HG03103 (cell line): ENCODE data around the gene ETAA1.

Experiments
- ATAC-seq: cut with Tn5 transposase; IDR thresholded peaks from one replicate; pipeline ENCODE4 v1.9.1; 2021; ENCODE audit warnings: low read depth; ENCODE audit not compliant: unreplicated experiment

Gene ETAA1

GRCh38 chr2:67397143-67397986 lies at the start of gene ETAA1:
ETAA1 (plus strand) TSS chr2:67397333; CDS start chr2:67397449, 116 bp downstream.
- ATAC-seq, result peak; percentile 100

DNA sequence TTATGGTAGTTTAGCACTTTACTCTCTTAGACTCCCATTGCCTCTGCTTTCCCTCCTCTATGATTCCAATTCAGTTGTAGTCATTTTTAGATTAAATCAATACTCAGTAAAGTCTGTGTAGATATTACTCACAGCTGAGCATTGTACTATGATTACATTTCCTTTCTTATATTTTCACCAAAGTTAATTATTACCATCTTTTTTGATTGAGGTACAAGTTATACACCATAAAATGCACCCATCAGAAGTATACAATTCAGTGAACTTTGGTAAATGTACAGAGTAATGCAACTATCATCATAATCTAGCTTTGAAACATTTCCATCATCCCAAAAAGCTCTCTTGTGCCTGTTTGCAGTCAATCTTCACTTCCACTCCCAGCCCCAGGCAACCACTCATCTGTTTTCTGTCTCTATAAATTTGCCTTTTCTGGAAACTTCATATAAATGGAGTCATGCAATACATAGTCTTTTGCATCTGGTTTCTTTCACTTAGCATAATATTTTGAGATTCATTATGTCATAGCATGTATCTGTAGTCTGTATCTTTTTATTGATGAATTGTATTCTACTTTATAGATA lies 30.2 kb upstream of the ETAA1 start:
- ATAC-seq, result no peak

- ATAC-seq, result no peak
Observed at GRCh38 chr2:67374481-67374880, 22.7 kb upstream of the ETAA1 start.

GRCh38 chr2:67374949-67375348 lies 22.2 kb upstream of the ETAA1 start:
- no peak for ATAC-seq

DNA sequence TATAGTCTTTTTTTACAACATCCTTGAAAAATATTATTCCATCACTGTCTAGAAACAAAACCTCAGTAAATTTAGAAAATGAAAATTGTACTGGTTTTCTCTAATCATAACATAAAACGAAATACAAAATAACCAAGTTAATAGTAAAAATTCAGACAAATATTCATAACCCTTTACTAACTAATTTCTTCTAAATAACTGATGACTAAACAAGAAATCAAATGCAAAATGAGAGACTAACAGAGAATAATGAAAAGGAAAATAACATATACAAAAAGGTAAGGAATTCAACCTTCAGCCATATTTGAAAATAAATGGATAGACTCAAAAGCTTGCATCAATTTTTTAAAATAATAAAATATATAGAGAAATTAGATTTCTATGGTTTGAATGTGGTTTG lies 18.6 kb upstream of the ETAA1 start:
- ATAC-seq, result no peak

- no peak for ATAC-seq
Observed at GRCh38 chr2:67379048-67379447, 18.1 kb upstream of the ETAA1 start.

DNA sequence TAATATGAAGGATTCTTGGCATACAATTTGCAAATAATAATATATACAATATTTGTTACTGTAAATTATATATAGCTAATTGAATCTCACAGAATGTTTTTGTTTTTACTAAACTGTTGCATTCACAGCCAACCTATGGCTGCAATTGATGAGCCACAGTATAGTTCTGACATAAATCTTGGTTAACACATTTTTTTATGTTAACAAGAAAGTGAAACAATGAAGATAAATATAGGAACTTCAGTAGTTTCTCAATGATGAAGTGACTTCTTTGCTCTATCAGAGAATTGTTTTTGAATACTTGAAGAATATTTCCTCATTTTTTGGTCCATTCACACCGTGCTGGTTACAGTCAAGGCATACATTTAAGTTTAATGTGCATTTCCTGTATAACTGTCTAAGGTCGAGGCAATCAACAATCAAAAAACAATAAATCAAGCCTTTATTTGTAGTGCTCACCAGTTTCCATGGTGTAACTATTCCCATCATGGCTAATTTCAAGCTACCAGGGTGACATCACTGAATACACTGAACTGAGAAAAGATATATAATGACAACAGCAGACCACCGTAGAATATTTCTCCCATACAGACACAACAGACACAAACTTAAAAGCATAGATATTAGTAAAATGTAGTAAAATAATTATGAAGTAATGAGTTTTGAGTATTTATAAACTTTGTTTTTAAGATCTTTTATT lies 12.9 kb upstream of the ETAA1 start:
- ATAC-seq, result no peak

- ATAC-seq, result no peak
Observed at GRCh38 chr2:67388680-67389079, 8.5 kb upstream of the ETAA1 start.

DNA sequence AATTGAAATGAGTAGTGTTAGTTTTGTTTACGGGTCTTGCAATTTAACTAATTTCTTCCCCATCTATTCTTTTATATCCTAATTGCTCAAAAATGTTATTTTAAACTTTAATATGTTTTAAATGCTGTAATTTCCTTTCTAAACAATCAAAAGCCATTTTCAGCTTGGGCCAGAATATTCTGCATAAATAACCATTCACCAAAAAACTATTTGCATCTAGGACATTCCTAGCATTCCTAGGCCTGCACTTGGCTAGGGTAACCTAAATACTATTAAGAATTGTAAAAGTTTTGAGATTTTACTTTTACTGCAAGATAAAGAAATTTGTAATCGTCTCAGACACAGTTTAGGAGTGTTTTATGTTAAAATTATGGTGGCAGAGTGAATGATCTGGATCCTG lies 7.8 kb upstream of the ETAA1 start:
- no peak for ATAC-seq

- no peak for ATAC-seq
Observed at GRCh38 chr2:67389788-67390187, 7.3 kb upstream of the ETAA1 start.

DNA sequence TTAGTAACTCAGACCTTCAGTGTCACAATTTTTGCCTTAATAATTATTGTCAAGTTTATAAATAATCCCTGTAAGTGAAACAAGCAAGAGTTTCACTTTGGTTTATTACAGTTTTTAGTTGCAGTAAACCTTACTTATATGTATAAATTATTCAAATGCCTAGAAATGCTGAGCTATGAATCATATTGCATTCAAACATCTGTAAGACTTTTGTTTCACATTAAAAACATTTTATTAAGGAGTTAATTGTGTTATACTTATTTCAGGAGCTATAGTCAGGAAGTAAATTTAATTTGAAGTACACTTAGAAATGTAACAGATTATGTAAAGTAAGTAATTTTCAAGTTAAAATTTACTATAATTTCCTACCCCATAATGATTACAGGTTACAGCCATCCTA lies 3.9 kb upstream of the ETAA1 start:
- ATAC-seq, result no peak

GRCh38 chr2:67394734-67395133 lies 2.4 kb upstream of the ETAA1 start:
- no peak for ATAC-seq

- ATAC-seq, result no peak
Observed at GRCh38 chr2:67399144-67399543, 2.0 kb downstream of the ETAA1 start.

GRCh38 chr2:67399831-67400489 lies 2.8 kb downstream of the ETAA1 start:
- ATAC-seq, result no peak

GRCh38 chr2:67400560-67401485 lies 3.7 kb downstream of the ETAA1 start:
- no peak for ATAC-seq

DNA sequence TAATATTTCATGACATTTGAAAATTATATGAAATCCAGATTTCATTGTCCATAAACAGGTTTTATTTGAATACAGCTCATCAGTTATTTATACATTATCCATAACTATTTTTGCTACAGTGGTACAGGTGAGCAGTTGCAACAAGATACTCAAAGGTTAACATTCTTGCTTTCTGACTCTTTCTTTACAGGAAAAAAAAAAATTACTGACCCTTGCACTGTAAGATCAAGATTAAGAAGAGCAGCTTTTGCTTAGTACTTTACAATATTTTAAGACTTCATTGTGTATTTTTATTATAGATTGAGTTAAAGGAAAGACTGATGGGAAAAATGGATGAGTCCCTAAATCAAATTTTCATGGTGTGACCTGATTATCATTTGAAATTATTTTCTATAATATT lies 11.2 kb downstream of the ETAA1 start:
- no peak for ATAC-seq

GRCh38 chr2:67412424-67412823 lies 15.3 kb downstream of the ETAA1 start:
- ATAC-seq, result no peak

DNA sequence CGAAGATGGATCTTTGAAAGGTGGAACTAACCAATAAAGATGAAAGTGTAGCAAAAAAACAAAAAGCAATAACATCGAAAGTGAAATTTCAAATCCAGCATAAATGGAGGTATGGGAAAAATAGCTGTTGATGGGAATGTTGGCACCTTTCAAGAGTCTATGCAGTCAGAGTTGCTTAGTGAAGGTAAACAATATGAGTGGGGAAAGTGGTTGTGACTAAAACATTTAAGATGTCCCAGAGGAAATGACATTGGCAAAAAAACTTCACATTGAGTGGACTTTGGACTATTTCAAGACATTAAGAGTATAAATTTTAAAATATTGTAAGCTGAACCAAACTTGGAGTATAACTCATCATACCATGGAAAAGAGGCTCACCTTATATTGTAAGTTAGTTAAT lies 17.7 kb downstream of the ETAA1 start:
- ATAC-seq, result no peak

DNA sequence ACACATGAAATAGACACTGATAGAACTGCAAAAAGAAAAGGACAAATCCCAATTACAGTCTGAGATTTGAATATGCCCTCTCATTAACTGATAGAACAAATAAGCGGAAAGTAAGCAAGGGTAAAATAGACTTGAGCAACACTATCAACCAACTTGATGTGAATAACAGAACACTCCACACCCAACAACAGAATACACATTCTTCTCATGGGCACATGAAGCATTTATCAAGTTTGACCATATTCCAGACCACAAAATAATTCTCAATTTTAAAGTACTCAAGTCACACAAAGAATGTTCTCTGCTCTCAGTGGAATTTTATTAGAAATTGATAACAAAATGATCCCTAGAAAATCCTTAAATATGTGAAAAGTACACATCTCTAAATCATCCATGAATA lies 19.0 kb downstream of the ETAA1 start:
- ATAC-seq, result no peak

GRCh38 chr2:67423489-67423888 lies 26.4 kb downstream of the ETAA1 start:
- no peak for ATAC-seq
